AG04450 (cell line): Measurements from ENCODE around the gene PSPH. TPM values are rescaled to one million over a fixed set of nuclear protein-coding genes. Genes with fewer than 3 reads are reported as not detected.
"Not testable (repeated sequence)": the region's sequence is repeated elsewhere in the genome, so short reads cannot be mapped to it uniquely, and the experiment has no call there.

Experiments
- CTCF ChIA-PET: fragments of 300-600, 350-600 bp; formaldehyde crosslinking; extraction: SDS; loops from one replicate; lab custom pipeline; 2022; ENCODE audit warnings: antibody characterized with exemption, inconsistent platforms; lab: Charles Lee
- POLR2A ChIA-PET: fragments of 350-600 bp; formaldehyde crosslinking; extraction: SDS; loops from one replicate; lab custom pipeline; 2021; ENCODE audit warnings: antibody characterized with exemption, inconsistent platforms; lab: Yijun Ruan, JAX
- DNase-seq: peaks from one replicate; pipeline ENCODE4 v3.0.0-alpha.2; 2011; ENCODE audit warnings: low read depth, low spot score
- H3K27ac ChIP-seq: one replicate; pipeline ENCODE4 v1.5.1; 2012; ENCODE audit warnings: low read depth, low read length, control low read depth
- H3K27me3 ChIP-seq: one replicate; pipeline ENCODE4 v1.6.0; 2012; ENCODE audit warnings: low read length; ENCODE audit not compliant: control insufficient read depth, insufficient read depth
- H3K4me3 ChIP-seq: 2 replicates; pipeline ENCODE4 v1.5.1; 2011; ENCODE audit warnings: mild to moderate bottlenecking, low read depth, low read length, control low read depth
- H3K9me3 ChIP-seq: 2 replicates; pipeline ENCODE4 v1.5.1; 2012; ENCODE audit warnings: low read length; ENCODE audit not compliant: control insufficient read depth, insufficient read depth
- polyA plus RNA-seq: library from polyadenylated mRNA; depleted of rRNA; stranded (reverse); fragments of >200 nt; gene quantifications from 2 replicates; pipeline ENCODE4 v1.2.3, GENCODE V29; 2011
- TF ChIP-seq, protein P1 (sequence below): IDR thresholded peaks from 2 replicates; pipeline ENCODE4 v1.5.1; 2011; ENCODE audit warnings: low read depth, low read length, control low read depth, inconsistent platforms

PSPH gene
- polyA plus RNA-seq, 1 experiment, result 66.4 TPM

DNA sequence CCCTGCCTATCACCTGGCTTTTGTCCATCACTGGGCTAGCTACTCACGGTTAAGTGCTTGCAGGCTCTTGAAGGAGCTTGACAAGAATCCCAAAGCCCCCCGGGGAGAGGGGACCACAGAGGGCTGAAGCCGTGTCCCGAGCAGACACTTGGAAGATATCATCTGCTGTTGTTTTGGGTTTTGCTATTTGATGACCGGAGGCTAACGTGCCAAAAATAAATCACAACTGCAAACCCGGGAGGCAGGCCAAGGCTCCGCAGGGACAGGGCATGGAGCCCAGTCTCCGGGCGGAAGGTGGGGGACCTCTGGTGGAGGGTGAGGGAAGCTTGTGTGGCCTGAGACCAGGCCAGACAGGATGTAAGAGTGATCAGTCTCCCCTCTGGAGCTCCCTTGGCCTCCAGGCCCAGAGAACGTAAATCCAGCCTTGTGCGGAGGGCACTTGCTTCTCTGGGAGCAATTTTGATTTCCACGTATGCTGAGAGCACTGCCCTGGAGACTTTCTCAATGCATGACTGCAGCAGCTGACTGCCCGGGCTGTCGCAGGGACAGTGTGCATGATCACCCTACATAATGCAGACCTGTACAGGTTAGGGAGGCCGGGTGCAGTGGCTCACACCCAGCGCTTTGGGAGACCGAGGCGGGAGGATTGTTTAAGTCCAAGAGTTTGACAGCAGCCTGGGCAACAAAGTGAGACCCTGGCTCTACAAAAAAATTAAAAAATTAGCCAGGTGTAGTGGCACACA, 41.7 kb upstream of the PSPH start, which contains the start of gene PHKG1:
PHKG1 (minus strand) TSS at position 164 of the 743 bp plus-strand sequence. CDS start 4,011 bp downstream, outside the sequence.
- peak; percentile 50 for DNase-seq
- TF ChIP-seq, protein P1, sequence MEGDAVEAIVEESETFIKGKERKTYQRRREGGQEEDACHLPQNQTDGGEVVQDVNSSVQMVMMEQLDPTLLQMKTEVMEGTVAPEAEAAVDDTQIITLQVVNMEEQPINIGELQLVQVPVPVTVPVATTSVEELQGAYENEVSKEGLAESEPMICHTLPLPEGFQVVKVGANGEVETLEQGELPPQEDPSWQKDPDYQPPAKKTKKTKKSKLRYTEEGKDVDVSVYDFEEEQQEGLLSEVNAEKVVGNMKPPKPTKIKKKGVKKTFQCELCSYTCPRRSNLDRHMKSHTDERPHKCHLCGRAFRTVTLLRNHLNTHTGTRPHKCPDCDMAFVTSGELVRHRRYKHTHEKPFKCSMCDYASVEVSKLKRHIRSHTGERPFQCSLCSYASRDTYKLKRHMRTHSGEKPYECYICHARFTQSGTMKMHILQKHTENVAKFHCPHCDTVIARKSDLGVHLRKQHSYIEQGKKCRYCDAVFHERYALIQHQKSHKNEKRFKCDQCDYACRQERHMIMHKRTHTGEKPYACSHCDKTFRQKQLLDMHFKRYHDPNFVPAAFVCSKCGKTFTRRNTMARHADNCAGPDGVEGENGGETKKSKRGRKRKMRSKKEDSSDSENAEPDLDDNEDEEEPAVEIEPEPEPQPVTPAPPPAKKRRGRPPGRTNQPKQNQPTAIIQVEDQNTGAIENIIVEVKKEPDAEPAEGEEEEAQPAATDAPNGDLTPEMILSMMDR, result peak; percentile 21; the same call in 1 of the 2 replicates
- CTCF ChIA-PET, result interaction anchor here (0.5 to 3.9 kb wide), 21 partner anchors 8 to 813 kb away, joined by 3 to 23 read pairs (median 4); partner anchors contain the start of gene CHCHD2
- H3K9me3 ChIP-seq, result no peaks in the 10 kb centered on the region
- POLR2A ChIA-PET, result interaction anchor here (0.6 to 1.3 kb wide), 4 partner anchors 9 to 71 kb away, joined by 3 to 8 read pairs (median 4); partner anchors contain the start of gene SUMF2
- H3K27ac ChIP-seq, result peak within 1 kb of the TSS; percentile 39
- H3K4me3 ChIP-seq, result no peak within 1 kb of the TSS
- H3K27me3 ChIP-seq, result no peaks in the 10 kb centered on the region

DNA sequence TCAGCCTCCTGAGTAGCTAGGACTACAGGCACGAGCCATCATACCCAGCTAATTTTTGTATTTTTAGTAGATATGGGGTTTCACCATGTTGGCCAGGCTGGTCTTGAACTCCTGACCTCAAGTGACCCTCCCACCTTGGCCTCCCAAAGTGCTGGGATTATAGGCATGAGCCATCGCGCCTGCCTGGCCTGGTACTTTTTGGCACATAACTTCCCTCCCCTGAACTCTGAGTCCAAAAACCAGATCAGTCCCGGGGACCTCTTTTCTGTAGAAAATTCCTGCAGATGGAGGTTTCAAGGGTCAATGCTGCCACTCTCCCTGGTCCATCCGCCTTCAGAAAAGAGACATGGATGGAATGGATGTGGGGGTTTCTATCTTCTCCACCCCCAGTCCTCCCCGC, 41.1 kb upstream of the PSPH start:
- peak overlapping the region; percentile 39 for H3K27ac ChIP-seq
- not testable (repeated sequence) for H3K4me3 ChIP-seq, DNase-seq, H3K9me3 ChIP-seq, H3K27me3 ChIP-seq
- POLR2A ChIA-PET, result interaction anchor here (0.9 to 1.3 kb wide), 3 partner anchors 9 to 28 kb away, joined by 3 to 8 read pairs (median 3); partner anchors contain the start of gene SUMF2
- CTCF ChIA-PET, result interaction anchor here (0.6 to 3.9 kb wide), 18 partner anchors 9 to 812 kb away, joined by 3 to 23 read pairs (median 5); partner anchors contain the start of gene CHCHD2

DNA sequence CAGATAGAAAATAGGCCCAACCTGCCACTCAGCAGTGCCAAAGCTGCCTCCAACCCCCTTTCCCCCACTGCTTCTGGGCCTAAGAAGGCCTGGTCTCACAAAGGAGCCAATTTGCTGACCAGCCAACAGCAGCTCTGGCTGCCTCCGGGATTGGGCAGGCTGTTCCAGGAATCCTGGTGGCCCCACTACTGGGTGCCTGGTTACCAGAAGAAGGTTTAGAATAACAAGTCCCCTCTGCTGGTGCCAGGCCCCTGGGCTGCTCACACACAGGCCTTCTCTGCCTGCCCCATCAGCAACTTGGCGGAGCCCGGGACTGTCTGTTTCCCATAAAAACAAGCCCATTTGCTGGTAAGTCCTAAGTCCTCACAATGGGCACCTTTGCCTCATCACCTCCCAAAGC, 40.3 kb upstream of the PSPH start:
- ChIA-PET POLR2A (interaction anchor here (1.3 kb wide), 1 partner anchor 27 kb away, joined by 3 read pairs; the partner anchor contains the start of gene SUMF2), CTCF (interaction anchor here (1.0 to 3.9 kb wide), 5 partner anchors 13 to 812 kb away, joined by 4 to 23 read pairs (median 10); no protein-coding TSS in a partner anchor)
- TF ChIP-seq, protein P1, result no peak
- no peaks in the 10 kb centered on the region for H3K9me3 ChIP-seq
- no peak overlapping the region for H3K27ac ChIP-seq
- no peak for DNase-seq
- H3K4me3 ChIP-seq, result no peak overlapping the region
- no peaks in the 10 kb centered on the region for H3K27me3 ChIP-seq

DNA sequence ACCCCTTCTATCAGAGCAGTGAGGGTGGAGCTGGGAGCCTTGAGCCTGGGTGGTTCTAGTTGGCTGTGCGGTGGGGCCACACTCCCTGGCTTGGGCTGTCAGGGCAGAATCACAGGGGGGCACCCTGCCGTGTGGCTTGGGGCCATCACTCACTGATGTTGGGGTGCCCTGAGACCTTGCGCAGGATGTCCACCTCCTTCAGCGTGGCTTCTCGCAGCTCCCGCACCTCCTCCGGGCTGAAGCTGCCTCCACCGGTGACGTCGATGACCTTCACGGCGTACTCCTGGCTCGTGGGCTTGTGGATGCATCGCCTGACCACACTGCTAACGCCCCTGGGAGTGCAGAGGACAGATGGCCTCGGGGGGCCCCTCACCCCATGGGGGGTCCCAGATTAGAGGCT, 36.2 kb upstream of the PSPH start:
- Histone ChIP-seq H3K27ac (no peak overlapping the region), H3K9me3 (no peaks in the 10 kb centered on the region), H3K4me3 (no peak overlapping the region), H3K27me3 (no peaks in the 10 kb centered on the region)
- ChIA-PET CTCF (no interaction called here), POLR2A (no interaction called here)
- DNase-seq, result no peak
- TF ChIP-seq, protein P1, result no peak

DNA sequence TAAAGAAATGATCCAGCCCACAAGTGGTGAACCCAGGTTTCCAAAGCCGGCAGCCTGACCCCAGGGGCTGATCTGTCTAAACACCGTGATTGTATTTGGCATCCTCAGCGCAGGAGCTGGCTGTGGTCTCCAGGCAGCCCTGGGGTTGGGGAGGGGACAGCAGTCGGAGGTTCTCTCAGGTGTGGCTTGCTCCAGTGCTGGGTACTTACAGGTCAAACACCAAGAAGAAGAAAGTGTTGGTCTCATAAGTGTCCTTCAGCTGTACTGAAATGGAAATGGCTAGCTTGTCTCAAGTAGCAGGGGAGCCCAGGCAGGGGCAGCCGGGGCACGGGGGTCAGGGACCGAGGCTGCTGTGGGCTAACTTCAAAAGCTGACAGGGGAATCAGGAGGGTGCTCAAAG, 35.5 kb upstream of the PSPH start:
- POLR2A ChIA-PET, result no interaction called here
- Histone ChIP-seq H3K9me3 (no peaks in the 10 kb centered on the region), H3K27ac (no peak overlapping the region), H3K27me3 (no peaks in the 10 kb centered on the region), H3K4me3 (no peak overlapping the region)
- DNase-seq, result no peak
- CTCF ChIA-PET, result no interaction called here
- TF ChIP-seq, protein P1, result no peak
